Spleen (tissue), 7 donors: ENCODE measurements around the gene NUAK1.

Experiments
- POLR2A ChIP-seq, 3 donors: fragments of 450-650 bp; IDR thresholded peaks; one replicate each; pipeline ENCODE4 v1.5.1; 2017; ENCODE audit warnings: antibody characterized with exemption in 3 of 3, mild to moderate bottlenecking in 1 of 3
- TF ChIP-seq, protein P1 (sequence below), 11 experiments: fragments of 200-600 bp in 7 of 11; fragments of 450-650 bp in 4 of 11; sonication (generic) in 4 of 11; IDR thresholded peaks in 8 of 11; conservative IDR thresholded peaks in 3 of 11; 1 replicate in 7 of 11; 2 replicates in 4 of 11; pipeline versions ENCODE4 v1.4.0 to v1.8.0; 2016 to 2021; ENCODE audit warnings: antibody characterized with exemption in 11 of 11, inconsistent platforms in 4 of 11, mild to moderate bottlenecking in 1 of 11
- donor health status: DM: no; HTN: no; CAD: no; lungs with moderate emphysema.
- donor health status: DM: no; HTN: no; CAD: no.
- donor health status: DM: no; HTN: no; CAD: no.

DNA sequence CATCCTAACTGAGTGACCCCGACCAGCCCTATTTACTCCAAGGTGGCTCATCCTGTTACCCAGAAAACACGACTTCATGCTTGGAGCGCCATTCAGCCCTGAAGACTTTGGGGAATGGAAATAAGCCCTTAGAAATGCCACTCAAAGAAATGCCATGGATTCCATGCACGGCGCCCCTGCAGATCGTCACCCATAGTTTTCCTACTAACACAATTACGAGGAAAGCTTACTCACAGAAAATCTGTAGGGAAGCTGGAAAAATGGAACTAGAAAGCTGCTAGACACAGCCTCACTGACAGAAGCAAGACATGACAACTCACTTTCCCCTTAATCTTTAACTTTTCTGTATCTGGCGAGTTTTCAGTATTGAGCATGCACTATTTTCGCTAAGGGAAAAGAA, 19.5 kb downstream of the NUAK1 start:
- TF ChIP-seq, protein P1, sequence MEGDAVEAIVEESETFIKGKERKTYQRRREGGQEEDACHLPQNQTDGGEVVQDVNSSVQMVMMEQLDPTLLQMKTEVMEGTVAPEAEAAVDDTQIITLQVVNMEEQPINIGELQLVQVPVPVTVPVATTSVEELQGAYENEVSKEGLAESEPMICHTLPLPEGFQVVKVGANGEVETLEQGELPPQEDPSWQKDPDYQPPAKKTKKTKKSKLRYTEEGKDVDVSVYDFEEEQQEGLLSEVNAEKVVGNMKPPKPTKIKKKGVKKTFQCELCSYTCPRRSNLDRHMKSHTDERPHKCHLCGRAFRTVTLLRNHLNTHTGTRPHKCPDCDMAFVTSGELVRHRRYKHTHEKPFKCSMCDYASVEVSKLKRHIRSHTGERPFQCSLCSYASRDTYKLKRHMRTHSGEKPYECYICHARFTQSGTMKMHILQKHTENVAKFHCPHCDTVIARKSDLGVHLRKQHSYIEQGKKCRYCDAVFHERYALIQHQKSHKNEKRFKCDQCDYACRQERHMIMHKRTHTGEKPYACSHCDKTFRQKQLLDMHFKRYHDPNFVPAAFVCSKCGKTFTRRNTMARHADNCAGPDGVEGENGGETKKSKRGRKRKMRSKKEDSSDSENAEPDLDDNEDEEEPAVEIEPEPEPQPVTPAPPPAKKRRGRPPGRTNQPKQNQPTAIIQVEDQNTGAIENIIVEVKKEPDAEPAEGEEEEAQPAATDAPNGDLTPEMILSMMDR (IDR thresholded peaks at IDR 0.05 in 8 of 11, conservative IDR thresholded peaks at IDR 0.05 in 3 of 11), result no peak
- TF ChIP-seq POLR2A (IDR thresholded peaks at IDR 0.05), result no peak
